ENCODE measurements around the gene ASAP3.

DNA sequence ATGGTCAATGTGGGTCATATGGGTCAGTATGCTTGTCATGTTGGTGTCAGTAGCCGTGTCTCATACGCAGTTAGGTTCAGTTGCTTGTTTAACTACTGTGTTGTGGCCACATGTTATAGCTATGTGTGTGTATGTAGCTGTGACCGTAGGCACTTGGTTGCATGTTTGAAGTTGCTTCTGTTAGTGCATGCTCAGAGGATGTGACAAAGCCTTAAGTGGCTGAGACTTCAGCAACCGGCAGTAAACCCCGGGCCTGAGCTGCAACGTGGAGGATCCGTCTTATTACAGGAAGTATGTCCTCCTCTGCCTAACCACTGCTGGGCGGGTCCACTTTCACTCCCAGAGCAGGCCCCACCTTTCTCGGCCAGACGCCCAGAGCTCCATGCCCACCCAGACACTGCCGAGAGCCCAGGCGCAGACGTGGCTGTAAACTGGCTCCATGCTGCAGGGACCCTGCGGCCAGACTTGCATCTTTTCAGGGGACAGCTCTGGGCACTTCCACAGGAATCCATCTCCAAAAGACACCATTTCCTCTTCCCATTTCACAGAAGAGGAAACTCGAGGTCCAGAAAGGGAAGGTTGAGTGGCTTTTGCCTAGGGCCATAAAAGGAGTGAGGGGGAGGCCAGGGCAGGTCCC is 61.6 kb downstream of the ASAP3 start:
- TF ChIP-seq POLR2A (IDR thresholded peaks at IDR 0.05): no peak
- no peak for TF ChIP-seq CTCF (IDR thresholded peaks at IDR 0.05)
